SJCRH30 (cell line): Measurements from ENCODE around the gene PTK7. TPM values are rescaled to one million over a fixed set of nuclear protein-coding genes. Genes with fewer than 3 reads are reported as not detected.

Experiments
- DNase-seq, 2 experiments: peaks; one replicate each; pipeline ENCODE4 v3.0.0-alpha.2; 2015 to 2020
- H3K27ac ChIP-seq: fragments of 250-450 bp; sonication (Bioruptor Pico); 2 replicates; pipeline ENCODE4 v1.5.1; 2020; ENCODE audit warnings: mild to moderate bottlenecking, moderate library complexity
- H3K27me3 ChIP-seq: fragments of 250-450 bp; sonication (Bioruptor Pico); 2 replicates; pipeline ENCODE4 v1.5.1; 2020; ENCODE audit warnings: mild to moderate bottlenecking, moderate library complexity
- H3K36me3 ChIP-seq: fragments of 250-450 bp; sonication (Bioruptor Pico); 2 replicates; pipeline ENCODE4 v1.5.1; 2020; ENCODE audit warnings: mild to moderate bottlenecking, moderate library complexity
- H3K4me1 ChIP-seq: fragments of 250-450 bp; sonication (Bioruptor Pico); 2 replicates; pipeline ENCODE4 v1.5.1; 2020; ENCODE audit warnings: mild to moderate bottlenecking, moderate library complexity
- H3K4me3 ChIP-seq: fragments of 250-450 bp; sonication (Bioruptor Pico); 2 replicates; pipeline ENCODE4 v1.5.1; 2020; ENCODE audit warnings: mild to moderate bottlenecking, moderate library complexity
- H3K9me3 ChIP-seq: fragments of 250-450 bp; sonication (Bioruptor Pico); replicated peaks from 2 replicates; pipeline ENCODE4 v1.5.1; 2020; ENCODE audit warnings: mild to moderate bottlenecking, moderate library complexity
- total RNA-seq: library from RNA; depleted of rRNA; stranded (reverse); fragments of >200 nt; shearing (Covaris generic); gene quantifications from 2 replicates; pipeline ENCODE4 v1.2.3, GENCODE V29; 2014

Gene PTK7
- total RNA-seq, 1 experiment from 2014 or later, result 88.3 TPM

DNA sequence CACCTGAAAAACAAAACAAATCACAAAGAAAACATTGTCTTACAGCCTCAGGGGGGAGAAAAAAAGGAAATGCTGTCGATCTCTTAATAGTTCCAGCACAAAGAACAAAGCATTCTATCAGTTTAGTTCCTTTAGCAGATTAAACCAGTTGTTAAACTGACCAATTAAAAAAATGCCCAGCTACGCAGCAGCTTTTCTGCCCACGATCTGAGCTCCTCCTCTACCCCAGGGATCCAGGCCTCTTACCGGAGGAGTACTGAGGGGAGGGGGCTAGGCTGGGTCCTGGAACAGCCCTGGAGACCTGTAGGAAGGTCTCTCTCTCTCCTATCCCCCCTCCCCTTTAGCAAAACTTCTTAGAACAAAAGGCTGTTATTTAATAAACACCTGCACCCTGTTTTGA is 13.4 kb downstream of the PTK7 start:
- H3K27me3 ChIP-seq, result no peaks in the 10 kb centered on the region
- peak in 1 of 2 experiments; percentile 5 for DNase-seq
- peaks cover 25% of the 10 kb centered on the region for H3K4me1 ChIP-seq
- no peak overlapping the region for H3K4me3 ChIP-seq
- H3K36me3 ChIP-seq, result no peaks in the 10 kb centered on the region
- H3K27ac ChIP-seq, result no peak overlapping the region
- no peaks in the 10 kb centered on the region for H3K9me3 ChIP-seq

DNA sequence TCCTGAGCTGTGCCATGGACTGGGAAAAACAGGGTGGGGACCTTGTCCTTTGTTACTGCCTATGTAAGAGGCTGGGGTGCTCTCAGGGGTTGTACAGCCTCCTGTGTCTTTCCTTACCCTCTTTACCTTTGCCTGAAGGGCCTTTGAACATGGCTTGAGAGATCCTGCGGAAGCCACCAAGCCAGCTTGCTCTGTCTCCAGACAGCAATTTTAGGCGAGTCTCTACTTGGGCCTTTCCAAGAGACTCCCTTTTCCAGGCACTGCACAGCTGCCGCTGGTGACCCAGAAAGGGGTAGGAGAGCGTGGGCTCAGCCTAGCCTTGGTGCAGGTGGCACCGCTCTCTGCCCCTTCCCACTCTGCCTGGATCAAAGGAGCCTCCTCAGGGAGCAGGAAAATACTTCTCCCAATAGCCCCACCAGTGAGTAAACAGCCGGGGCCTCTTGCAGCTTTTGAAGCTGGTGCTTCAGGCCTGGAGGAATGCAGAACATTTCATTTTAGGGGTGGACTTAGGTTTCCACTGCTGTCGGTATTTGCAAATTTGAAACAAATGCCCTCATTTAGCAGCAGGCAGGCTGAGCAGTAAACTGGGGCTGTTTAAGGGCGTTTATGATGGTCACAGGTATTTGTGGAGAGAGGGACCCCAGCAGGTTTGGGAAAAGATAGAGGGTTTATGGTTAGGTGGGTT is 13.9 kb downstream of the PTK7 start:
- H3K36me3 ChIP-seq, result no peaks in the 10 kb centered on the region
- peak in 1 of 2 experiments; percentile 10 for DNase-seq
- H3K4me3 ChIP-seq, result no peak overlapping the region
- H3K4me1 ChIP-seq, result peaks cover 25% of the 10 kb centered on the region
- no peaks in the 10 kb centered on the region for H3K27me3 ChIP-seq
- H3K9me3 ChIP-seq, result no peaks in the 10 kb centered on the region
- H3K27ac ChIP-seq, result no peak overlapping the region

GRCh38 chr6:43090559-43090956 is 14.4 kb downstream of the PTK7 start:
- Histone ChIP-seq H3K4me1 (peaks cover 27% of the 10 kb centered on the region), H3K9me3 (no peaks in the 10 kb centered on the region), H3K27ac (no peak overlapping the region), H3K36me3 (no peaks in the 10 kb centered on the region), H3K27me3 (no peaks in the 10 kb centered on the region), H3K4me3 (no peak overlapping the region)
- peak in 1 of 2 experiments; percentile 35 for DNase-seq

GRCh38 chr6:43091020-43091419 is 14.9 kb downstream of the PTK7 start:
- H3K27me3 ChIP-seq, result no peaks in the 10 kb centered on the region
- no peak overlapping the region for H3K4me3 ChIP-seq
- H3K27ac ChIP-seq, result no peak overlapping the region
- DNase-seq, result no peak
- H3K9me3 ChIP-seq, result no peaks in the 10 kb centered on the region
- H3K36me3 ChIP-seq, result no peaks in the 10 kb centered on the region
- H3K4me1 ChIP-seq, result peaks cover 32% of the 10 kb centered on the region

GRCh38 chr6:43091436-43091991 is 15.4 kb downstream of the PTK7 start:
- Histone ChIP-seq H3K4me1 (peaks cover 35% of the 10 kb centered on the region), H3K27me3 (no peaks in the 10 kb centered on the region), H3K27ac (no peak overlapping the region), H3K4me3 (no peak overlapping the region), H3K36me3 (no peaks in the 10 kb centered on the region), H3K9me3 (no peaks in the 10 kb centered on the region)
- DNase-seq, result no peak

GRCh38 chr6:43092635-43093034 is 16.5 kb downstream of the PTK7 start:
- H3K4me1 ChIP-seq, result peaks cover 35% of the 10 kb centered on the region
- no peak for DNase-seq

DNA sequence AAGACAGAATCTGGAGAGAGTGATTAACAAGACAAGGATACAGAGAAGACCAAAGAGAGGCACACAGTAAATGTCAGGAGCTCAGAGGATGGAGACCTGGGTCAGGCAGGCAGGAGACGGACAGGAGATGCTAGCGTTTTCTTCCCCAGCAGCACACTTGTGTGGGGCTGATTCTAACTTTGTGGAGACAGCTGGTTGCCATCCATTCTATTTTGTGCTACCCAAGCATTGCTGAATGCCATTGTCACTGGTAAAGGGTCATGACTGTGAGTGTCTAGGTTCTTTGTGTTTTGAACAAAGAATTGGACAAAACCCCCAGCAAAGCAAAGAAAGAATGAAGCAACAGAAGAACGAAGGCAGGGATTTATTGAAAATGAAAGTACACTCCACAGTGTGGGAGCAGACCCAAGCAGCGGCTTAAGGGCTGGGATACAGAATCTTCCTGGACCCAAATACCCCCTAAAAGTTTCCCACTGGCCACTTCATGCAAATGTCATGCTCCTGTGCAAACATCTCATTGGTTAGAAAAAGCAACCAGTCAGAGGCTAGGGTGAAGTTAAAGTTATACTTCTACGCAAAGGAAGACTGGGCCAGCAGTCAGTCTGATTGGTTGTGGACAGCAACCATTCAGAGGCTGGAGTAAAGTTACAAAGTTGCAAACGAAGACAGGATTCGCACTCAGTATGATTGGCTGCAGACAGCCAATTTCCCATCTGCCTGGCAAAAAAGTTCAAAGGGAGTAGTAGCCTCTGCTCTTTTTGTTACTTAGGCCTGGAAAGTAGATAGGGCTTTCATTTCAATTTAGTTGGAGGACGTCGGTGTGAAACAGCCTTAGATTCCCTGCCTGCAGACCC is 17.5 kb downstream of the PTK7 start:
- Histone ChIP-seq H3K27me3 (no peaks in the 10 kb centered on the region), H3K27ac (no peak overlapping the region), H3K9me3 (no peaks in the 10 kb centered on the region), H3K36me3 (no peaks in the 10 kb centered on the region), H3K4me1 (peaks cover 35% of the 10 kb centered on the region), H3K4me3 (no peak overlapping the region)
- DNase-seq, result no peak

More at GRCh38 chr6:43092635-43093034, 16.5 kb downstream of the PTK7 start:
- H3K27ac ChIP-seq, result no peak overlapping the region
- no peak overlapping the region for H3K4me3 ChIP-seq
- no peaks in the 10 kb centered on the region for H3K9me3 ChIP-seq
- no peaks in the 10 kb centered on the region for H3K27me3 ChIP-seq
- H3K36me3 ChIP-seq, result no peaks in the 10 kb centered on the region

GRCh38 chr6:43095939-43096338 is 19.8 kb downstream of the PTK7 start:
- no peaks in the 10 kb centered on the region for H3K36me3 ChIP-seq
- no peaks in the 10 kb centered on the region for H3K9me3 ChIP-seq
- H3K27me3 ChIP-seq, result no peaks in the 10 kb centered on the region
- DNase-seq, result peak; percentile 53 to 62
- no peak overlapping the region for H3K4me3 ChIP-seq
- H3K27ac ChIP-seq, result no peak overlapping the region
- peaks cover 15% of the 10 kb centered on the region for H3K4me1 ChIP-seq

- Histone ChIP-seq H3K4me1 (peaks cover 15% of the 10 kb centered on the region), H3K4me3 (no peak overlapping the region)
- DNase-seq, result no peak
Observed at GRCh38 chr6:43096451-43097097, 20.5 kb downstream of the PTK7 start.

GRCh38 chr6:43097098-43097489 is 21.0 kb downstream of the PTK7 start:
- no peak overlapping the region for H3K27ac ChIP-seq
- H3K27me3 ChIP-seq, result no peaks in the 10 kb centered on the region
- no peak overlapping the region for H3K4me3 ChIP-seq
- DNase-seq, result no peak
- H3K4me1 ChIP-seq, result peaks cover 15% of the 10 kb centered on the region
- H3K9me3 ChIP-seq, result no peaks in the 10 kb centered on the region
- H3K36me3 ChIP-seq, result no peaks in the 10 kb centered on the region

More at GRCh38 chr6:43096451-43097097, 20.5 kb downstream of the PTK7 start:
- H3K36me3 ChIP-seq, result no peaks in the 10 kb centered on the region
- H3K27ac ChIP-seq, result no peak overlapping the region
- H3K9me3 ChIP-seq, result no peaks in the 10 kb centered on the region
- H3K27me3 ChIP-seq, result no peaks in the 10 kb centered on the region

DNA sequence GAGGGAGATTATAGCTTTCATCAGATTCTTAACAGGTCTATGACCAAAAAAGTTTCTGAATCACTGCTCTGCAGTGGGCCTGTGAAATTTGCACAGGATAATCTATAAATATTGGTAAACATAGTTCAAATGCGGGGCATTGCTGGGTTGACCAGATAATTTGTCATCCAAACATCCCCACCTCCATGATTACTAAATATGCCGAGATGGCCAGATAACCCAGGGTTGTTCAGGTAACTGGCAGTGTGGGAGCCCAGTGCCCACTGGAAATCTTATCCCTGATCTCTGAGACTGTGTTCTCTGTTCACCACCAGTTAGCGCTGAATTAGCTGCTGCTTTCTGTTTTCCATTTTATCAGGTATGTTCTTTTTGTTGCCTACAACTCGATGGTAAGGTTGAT is 21.4 kb downstream of the PTK7 start:
- peaks cover 13% of the 10 kb centered on the region for H3K4me1 ChIP-seq
- no peak overlapping the region for H3K27ac ChIP-seq
- H3K4me3 ChIP-seq, result no peak overlapping the region
- no peak for DNase-seq
- H3K9me3 ChIP-seq, result no peaks in the 10 kb centered on the region
- H3K27me3 ChIP-seq, result no peaks in the 10 kb centered on the region
- H3K36me3 ChIP-seq, result no peaks in the 10 kb centered on the region

DNA sequence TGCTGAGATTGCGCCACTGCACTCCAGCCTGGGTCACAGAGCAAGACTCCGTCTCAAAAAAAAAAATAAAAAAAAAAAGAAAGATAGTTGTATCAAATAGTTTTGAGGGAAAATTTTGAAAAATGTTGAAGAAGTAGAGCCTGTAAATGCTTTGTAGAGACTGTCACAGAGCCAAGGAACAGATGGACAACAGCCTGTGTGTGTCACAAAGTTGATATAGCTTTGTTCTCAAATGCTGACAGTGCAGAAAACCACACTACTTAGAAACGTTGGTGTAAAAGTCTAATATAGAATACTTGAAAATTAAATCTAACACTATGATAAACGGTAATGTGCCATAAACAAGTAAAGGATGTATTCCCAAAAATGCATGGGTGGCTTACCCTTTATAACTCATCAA is 25.4 kb downstream of the PTK7 start:
- Histone ChIP-seq H3K27me3 (no peaks in the 10 kb centered on the region), H3K9me3 (no peaks in the 10 kb centered on the region), H3K4me1 (no peaks in the 10 kb centered on the region; the same call in 1 of the 2 replicates), H3K4me3 (no peak overlapping the region), H3K27ac (no peak overlapping the region), H3K36me3 (no peaks in the 10 kb centered on the region)
- DNase-seq, result no peak

DNA sequence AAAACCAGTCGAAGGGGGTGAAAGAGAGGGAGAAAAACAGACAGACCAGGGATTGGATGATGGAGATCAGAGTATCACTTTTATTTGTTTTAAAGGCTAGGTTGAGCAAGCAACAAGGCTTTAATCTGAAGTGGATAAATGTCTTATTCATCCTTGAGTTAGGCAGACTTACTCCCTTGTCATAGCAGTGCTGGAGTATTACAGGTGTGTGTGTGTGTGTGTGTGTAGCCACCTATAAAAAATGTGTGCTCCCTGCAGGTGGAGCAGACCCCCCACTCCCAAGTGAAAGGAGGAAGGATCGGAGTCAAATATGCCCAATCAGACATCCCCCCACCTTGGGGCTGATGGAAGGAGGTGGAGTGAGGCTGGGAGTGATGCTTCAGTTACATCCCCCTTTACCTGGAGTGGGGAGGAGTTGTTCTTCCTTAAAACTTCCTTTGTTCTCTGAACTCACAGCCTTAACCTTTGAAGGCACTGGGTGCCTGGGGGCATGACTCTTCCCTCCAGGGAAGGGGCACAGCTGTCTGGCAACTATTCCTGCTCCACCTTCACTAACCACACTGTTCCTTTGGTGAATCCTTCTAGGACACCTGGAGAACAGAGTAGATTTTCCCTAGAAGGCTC is 27.3 kb downstream of the PTK7 start:
- no peaks in the 10 kb centered on the region for H3K9me3 ChIP-seq
- no peak for DNase-seq
- H3K27me3 ChIP-seq, result no peaks in the 10 kb centered on the region
- H3K27ac ChIP-seq, result no peak overlapping the region
- no peak overlapping the region for H3K4me3 ChIP-seq
- H3K36me3 ChIP-seq, result no peaks in the 10 kb centered on the region
- H3K4me1 ChIP-seq, result no peaks in the 10 kb centered on the region

DNA sequence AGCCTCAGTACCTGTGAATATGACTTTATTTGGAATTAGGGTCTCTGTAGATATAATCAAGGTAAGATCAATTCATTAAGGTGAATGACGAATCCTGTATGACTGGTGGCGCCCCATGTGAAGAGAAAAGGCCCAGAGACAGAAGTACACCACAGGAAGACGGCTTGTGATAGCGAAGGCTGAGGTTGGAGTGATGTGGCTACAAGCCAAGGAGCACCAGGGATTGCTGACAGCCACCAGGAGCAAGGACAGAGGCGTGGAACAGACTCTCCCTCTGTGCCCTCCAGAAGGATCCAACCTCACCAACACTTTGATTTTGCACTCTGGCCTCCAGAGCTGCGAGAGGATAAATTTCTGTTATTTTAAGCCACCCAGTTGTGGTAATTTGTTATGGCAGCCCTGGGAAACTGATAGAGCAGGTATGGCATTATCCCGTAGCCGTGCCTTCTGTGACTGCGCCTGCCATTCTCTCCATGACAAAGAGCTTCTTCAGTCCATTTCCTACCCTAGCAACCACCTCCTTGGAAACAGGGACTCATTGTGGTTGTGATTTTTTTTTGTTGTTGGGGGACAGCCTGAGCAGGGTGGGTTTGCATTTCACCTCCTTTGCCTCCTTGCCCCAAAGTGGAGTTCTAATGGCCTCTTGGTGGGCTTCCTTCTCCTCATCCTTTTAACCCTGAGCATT is 29.6 kb downstream of the PTK7 start:
- DNase-seq, result no peak
- no peak overlapping the region for H3K4me3 ChIP-seq

More for the DNA sequence above, 29.6 kb downstream of the PTK7 start:
- no peaks in the 10 kb centered on the region for H3K4me1 ChIP-seq
- no peak overlapping the region for H3K27ac ChIP-seq
- no peaks in the 10 kb centered on the region for H3K9me3 ChIP-seq
- no peaks in the 10 kb centered on the region for H3K27me3 ChIP-seq
- no peaks in the 10 kb centered on the region for H3K36me3 ChIP-seq
